Measurements from ENCODE around the gene PTH1R. TPM values are rescaled to one million over a fixed set of nuclear protein-coding genes. Genes with fewer than 3 reads are reported as not detected.

Gene PTH1R
- total RNA-seq, 1 donor from 2014 or later = 0.29 TPM

- H3K9me3 Mint-ChIP-seq (ENCODE audit: unreplicated experiment) = peaks cover 8% of the 10 kb centered on the region
- TF ChIP-seq CTCF (IDR thresholded peaks at IDR 0.05; ENCODE audit: partially characterized antibody, unreplicated experiment) = peak; percentile 91
- peaks cover 7% of the 10 kb centered on the region for H3K27me3 Mint-ChIP-seq (ENCODE audit: unreplicated experiment)
- DNase-seq = peak; percentile 91
- H3K27ac Mint-ChIP-seq (ENCODE audit: unreplicated experiment) = no peak overlapping the region
- H3K4me3 Mint-ChIP-seq (ENCODE audit: unreplicated experiment) = no peak overlapping the region
- no peaks in the 10 kb centered on the region for H3K36me3 Mint-ChIP-seq (ENCODE audit: unreplicated experiment)
- no peaks in the 10 kb centered on the region for H3K4me1 Mint-ChIP-seq (ENCODE audit: low read depth, unreplicated experiment)
These were observed 10.6 kb upstream of the PTH1R start for GRCh38 chr3:46866720-46867549.

- Mint-ChIP-seq H3K36me3 (ENCODE audit: unreplicated experiment) (no peaks in the 10 kb centered on the region), H3K4me1 (ENCODE audit: low read depth, unreplicated experiment) (no peaks in the 10 kb centered on the region), H3K27ac (ENCODE audit: unreplicated experiment) (no peak overlapping the region), H3K27me3 (ENCODE audit: unreplicated experiment) (peaks cover 7% of the 10 kb centered on the region), H3K9me3 (ENCODE audit: unreplicated experiment) (peaks cover 7% of the 10 kb centered on the region), H3K4me3 (ENCODE audit: unreplicated experiment) (no peak overlapping the region)
- DNase-seq = no peak
- TF ChIP-seq CTCF (IDR thresholded peaks at IDR 0.05; ENCODE audit: partially characterized antibody, unreplicated experiment) = no peak
These were observed 10.0 kb upstream of the PTH1R start for GRCh38 chr3:46867550-46867898.

GRCh38 chr3:46868287-46868686 is 9.2 kb upstream of the PTH1R start:
- H3K27me3 Mint-ChIP-seq (ENCODE audit: unreplicated experiment) = peaks cover 11% of the 10 kb centered on the region
- no peak for DNase-seq

GRCh38 chr3:46868948-46869347 is 8.6 kb upstream of the PTH1R start:
- TF ChIP-seq CTCF (IDR thresholded peaks at IDR 0.05; ENCODE audit: partially characterized antibody, unreplicated experiment) = no peak
- H3K4me1 Mint-ChIP-seq (ENCODE audit: low read depth, unreplicated experiment) = no peaks in the 10 kb centered on the region
- DNase-seq = no peak
- no peak overlapping the region for H3K4me3 Mint-ChIP-seq (ENCODE audit: unreplicated experiment)
- H3K27me3 Mint-ChIP-seq (ENCODE audit: unreplicated experiment) = peaks cover 8% of the 10 kb centered on the region
- H3K36me3 Mint-ChIP-seq (ENCODE audit: unreplicated experiment) = no peaks in the 10 kb centered on the region
- H3K9me3 Mint-ChIP-seq (ENCODE audit: unreplicated experiment) = peaks cover 6% of the 10 kb centered on the region
- H3K27ac Mint-ChIP-seq (ENCODE audit: unreplicated experiment) = no peak overlapping the region

More at GRCh38 chr3:46868287-46868686, 9.2 kb upstream of the PTH1R start:
- no peaks in the 10 kb centered on the region for H3K36me3 Mint-ChIP-seq (ENCODE audit: unreplicated experiment)
- no peak overlapping the region for H3K27ac Mint-ChIP-seq (ENCODE audit: unreplicated experiment)
- no peak for TF ChIP-seq CTCF (IDR thresholded peaks at IDR 0.05; ENCODE audit: partially characterized antibody, unreplicated experiment)
- no peaks in the 10 kb centered on the region for H3K4me1 Mint-ChIP-seq (ENCODE audit: low read depth, unreplicated experiment)
- H3K4me3 Mint-ChIP-seq (ENCODE audit: unreplicated experiment) = no peak overlapping the region
- H3K9me3 Mint-ChIP-seq (ENCODE audit: unreplicated experiment) = peaks cover 9% of the 10 kb centered on the region

- Mint-ChIP-seq H3K4me3 (ENCODE audit: unreplicated experiment) (no peak overlapping the region), H3K9me3 (ENCODE audit: unreplicated experiment) (peaks cover 6% of the 10 kb centered on the region), H3K36me3 (ENCODE audit: unreplicated experiment) (no peaks in the 10 kb centered on the region), H3K27ac (ENCODE audit: unreplicated experiment) (no peak overlapping the region), H3K4me1 (ENCODE audit: low read depth, unreplicated experiment) (no peaks in the 10 kb centered on the region), H3K27me3 (ENCODE audit: unreplicated experiment) (peaks cover 7% of the 10 kb centered on the region)
- no peak for DNase-seq
- no peak for TF ChIP-seq CTCF (IDR thresholded peaks at IDR 0.05; ENCODE audit: partially characterized antibody, unreplicated experiment)
These were observed 8.1 kb upstream of the PTH1R start for GRCh38 chr3:46869440-46869839.
